Right cardiac atrium (tissue), 5 donors: ENCODE data around the gene DNAJB4. TPM values are rescaled to one million over a fixed set of nuclear protein-coding genes. Genes with fewer than 3 reads are reported as not detected.
A peak's percentile ranks its signal among the peaks of the same experiment; 100 is the strongest.
"Not testable (repeated sequence)": the region's sequence is repeated elsewhere in the genome, so short reads cannot be mapped to it uniquely, and the experiment has no call there.

ENCODE experiments used
- ATAC-seq, 2 donors: fragments of 200-7000 bp; cut with Tn5 transposase; one replicate each; pipeline versions ENCODE4 v1.8.0 to v1.9.1; 2020; ENCODE audit warnings: moderate library complexity in 2 of 2, mild to moderate bottlenecking in 1 of 2
- DNase-seq, 3 donors: peaks; one replicate each; pipeline ENCODE4 v3.0.0-alpha.2; 2020
- H3K27ac ChIP-seq: one replicate; pipeline ENCODE4 v1.5.1; 2013; ENCODE audit warnings: mild to moderate bottlenecking, low read length, control low read depth, moderate library complexity
- H3K27me3 ChIP-seq: one replicate; pipeline ENCODE4 v1.6.1; 2013; ENCODE audit not compliant: control insufficient read depth, insufficient read depth
- H3K4me1 ChIP-seq: one replicate; pipeline ENCODE4 v1.6.1; 2013; ENCODE audit warnings: low read length; ENCODE audit not compliant: control insufficient read depth, insufficient read depth
- H3K4me3 ChIP-seq: one replicate; pipeline ENCODE4 v1.5.1; 2013; ENCODE audit warnings: low read length, control low read depth
- H3K9me3 ChIP-seq: one replicate; pipeline ENCODE4 v1.6.1; 2013; ENCODE audit warnings: low read length; ENCODE audit not compliant: control insufficient read depth
- WGBS: extraction: QIAGEN DNeasy Blood & Tissue Kit; methylation state at CpG from one replicate; pipeline ENCODE4 v1.1.7; 2013; 5-methylcytosine and 5-hydroxymethylcytosine counted together
- intact Hi-C, 4 donors: fragments of 100-400 bp; cut with DNase I; formaldehyde crosslinking; loops; one replicate each; pipeline versions ENCODE4 v1.11.0 to v1.14.0; 2022 to 2023
- polyA plus RNA-seq: library from polyadenylated mRNA; stranded (reverse); fragments of 200-250 nt; gene quantifications from one replicate; pipeline ENCODE4 v1.2.3, GENCODE V29; 2013
- total RNA-seq, 4 donors: library from RNA; stranded (reverse); fragmentation: NEBNext Ultra II Directional; extraction: Animal tissue kit (Norgen Biotek cat#: 25700); gene quantifications; one replicate each; pipeline ENCODE4 v1.2.1, GENCODE V29; 2021
- donor health status: healthy with polysubstance abuse.
- donor health status: DM: no; HTN: yes; CAD: no.
- donor health status: DM: no; HTN: no; CAD: no.
- donor health status: DM: no; HTN: yes; CAD: no; lungs with severe emphysema.
- donor health status: DM: yes; HTN: yes; CAD: no.

The DNAJB4 gene
- total and polyA plus RNA-seq, 5 donors, result 46.9 to 106 (median 95.3) TPM

DNA sequence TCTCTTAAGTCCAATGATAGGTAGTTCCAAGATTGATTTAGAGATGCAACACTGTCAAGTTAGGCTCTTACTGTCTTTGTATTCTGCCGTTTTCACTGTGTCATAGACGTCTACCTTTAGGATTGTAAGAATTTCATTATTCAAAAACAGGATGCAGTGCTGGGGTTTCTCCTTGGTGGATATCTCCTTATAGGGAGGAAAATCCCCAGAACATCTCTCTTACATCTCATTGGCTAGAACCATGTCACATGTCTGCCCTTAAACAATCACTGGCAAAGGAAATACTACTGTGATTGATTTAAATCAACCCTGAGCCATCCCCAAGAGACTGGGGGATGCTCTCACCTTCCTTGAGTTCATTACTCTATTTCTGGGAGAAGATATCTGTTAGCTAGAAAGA is 15.0 kb upstream of the DNAJB4 start:
- DNase-seq, result no peak
- whole genome bisulfite sequencing, result 79% methylated on average over 2 of the region's 2 CpGs
- Histone ChIP-seq H3K9me3 (no peaks in the 10 kb centered on the region), H3K4me1 (peaks cover 2% of the 10 kb centered on the region), H3K27ac (no peak overlapping the region), H3K27me3 (no peaks in the 10 kb centered on the region), H3K4me3 (no peak overlapping the region)
- ATAC-seq, result no peak
- intact Hi-C loops, result no loop called here

DNA sequence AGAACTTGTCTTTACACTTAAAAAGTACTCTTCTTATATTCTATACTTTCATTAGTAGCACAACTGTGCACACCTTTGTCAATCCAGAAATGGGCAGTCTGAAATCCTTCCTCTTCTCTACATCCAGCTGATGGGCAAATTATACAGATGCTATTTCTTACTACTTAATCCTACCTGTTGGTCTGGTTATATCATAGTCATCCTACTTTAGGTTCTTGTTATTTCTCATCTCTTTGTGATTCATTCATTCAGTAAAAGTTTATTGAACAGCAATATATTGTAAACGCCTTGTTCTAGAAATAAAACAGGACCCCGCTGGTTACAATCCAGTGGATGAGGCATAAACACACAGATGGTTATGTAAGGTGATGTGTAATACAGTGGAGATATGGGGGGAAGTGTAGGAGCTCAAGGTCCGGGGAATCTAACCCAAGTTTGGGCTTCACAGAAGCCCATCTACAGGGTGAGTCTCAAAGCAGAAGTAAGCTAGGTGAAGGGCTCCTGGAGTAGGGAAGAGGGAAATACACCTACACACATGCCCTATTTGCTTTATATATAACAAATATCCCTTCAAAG is 14.0 kb upstream of the DNAJB4 start:
- WGBS, result 94% methylated on average over 3 of the region's 3 CpGs
- intact Hi-C loops, result no loop called here

DNA sequence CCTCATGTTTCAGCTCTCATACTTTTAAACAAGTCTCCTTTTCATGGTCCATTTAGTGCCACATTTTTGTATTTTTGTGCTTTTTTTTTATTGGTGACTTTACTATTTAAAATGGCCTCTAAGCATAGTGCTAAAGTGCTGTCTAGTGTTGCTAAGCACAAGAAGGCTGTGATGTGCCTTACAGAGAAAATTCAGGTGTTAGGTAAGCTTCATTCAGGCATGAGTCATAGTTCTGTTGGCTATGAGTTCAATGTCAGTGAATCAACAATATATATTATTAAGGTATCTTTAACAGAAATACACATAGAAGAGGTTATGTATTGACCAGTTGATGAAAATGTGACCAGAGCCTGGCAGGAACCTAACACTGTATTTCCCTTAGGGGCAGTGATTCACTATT is 13.1 kb upstream of the DNAJB4 start:
- DNase-seq, result no peak
- peaks cover 2% of the 10 kb centered on the region for H3K4me1 ChIP-seq
- intact Hi-C loops, result no loop called here
- H3K27me3 ChIP-seq, result no peaks in the 10 kb centered on the region
- ATAC-seq, result no peak
- no peaks in the 10 kb centered on the region for H3K9me3 ChIP-seq
- no peak overlapping the region for H3K4me3 ChIP-seq
- no peak overlapping the region for H3K27ac ChIP-seq

More for the DNA sequence above, 14.0 kb upstream of the DNAJB4 start:
- H3K9me3 ChIP-seq, result no peaks in the 10 kb centered on the region
- H3K27ac ChIP-seq, result no peak overlapping the region
- no peak overlapping the region for H3K4me3 ChIP-seq
- DNase-seq (no peak), ATAC-seq (no peak)
- H3K4me1 ChIP-seq, result peaks cover 2% of the 10 kb centered on the region
- H3K27me3 ChIP-seq, result no peaks in the 10 kb centered on the region

DNA sequence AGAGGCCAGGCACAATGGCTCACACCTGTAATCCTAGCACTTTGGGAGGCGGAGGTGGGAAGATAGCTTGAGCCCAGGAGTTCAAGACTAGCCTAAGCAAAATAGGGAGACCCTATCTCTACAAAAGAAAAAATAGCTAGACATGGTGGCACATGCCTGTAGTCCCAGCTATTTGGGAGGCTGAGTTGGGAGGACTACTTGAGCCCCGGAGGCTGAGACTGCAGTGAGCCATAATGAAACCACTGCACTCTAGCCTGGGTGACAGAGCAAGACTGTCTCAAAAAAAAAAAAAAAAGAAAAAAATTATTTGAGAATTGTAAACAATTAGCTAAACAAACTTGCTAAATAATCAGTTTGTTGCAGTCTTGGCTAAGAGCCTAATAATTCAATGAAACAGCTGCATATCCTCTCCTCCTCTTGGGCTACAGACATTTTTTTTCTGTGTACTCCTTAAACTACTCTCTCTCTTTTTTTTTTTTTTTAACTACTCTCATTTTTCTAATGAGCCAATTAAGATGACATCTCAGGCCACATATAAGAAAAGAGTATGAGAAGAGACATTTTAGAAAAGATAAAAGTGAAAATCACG is 10.5 kb upstream of the DNAJB4 start:
- 92% methylated on average over 3 of the region's 3 CpGs for WGBS
- Histone ChIP-seq H3K9me3 (no peaks in the 10 kb centered on the region), H3K27ac (no peak overlapping the region), H3K27me3 (no peaks in the 10 kb centered on the region), H3K4me1 (peaks cover 2% of the 10 kb centered on the region), H3K4me3 (no peak overlapping the region)
- ATAC-seq (no peak), DNase-seq (no peak)
- intact Hi-C loops, result no loop called here

DNA sequence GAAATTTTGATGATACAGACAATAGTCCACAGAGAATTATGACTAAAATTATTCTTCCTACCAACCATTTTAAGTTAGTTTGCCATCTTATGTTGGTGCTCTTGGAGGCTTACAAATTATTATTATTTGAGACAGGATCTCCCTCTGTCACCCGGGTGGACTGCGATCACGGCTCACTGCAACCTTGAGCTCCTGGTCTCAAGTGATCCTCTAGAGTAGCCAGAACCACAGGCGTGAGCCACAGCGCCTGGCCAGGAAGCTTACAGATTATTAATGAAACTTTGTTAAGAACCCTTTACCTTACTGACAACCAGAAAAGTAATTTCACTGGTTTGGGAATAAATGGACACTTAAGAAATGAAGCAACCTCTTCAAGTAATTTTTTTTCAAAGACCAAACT is 8.0 kb upstream of the DNAJB4 start:
- 89% methylated on average over 5 of the region's 5 CpGs for WGBS
- ATAC-seq, result no peak

DNA sequence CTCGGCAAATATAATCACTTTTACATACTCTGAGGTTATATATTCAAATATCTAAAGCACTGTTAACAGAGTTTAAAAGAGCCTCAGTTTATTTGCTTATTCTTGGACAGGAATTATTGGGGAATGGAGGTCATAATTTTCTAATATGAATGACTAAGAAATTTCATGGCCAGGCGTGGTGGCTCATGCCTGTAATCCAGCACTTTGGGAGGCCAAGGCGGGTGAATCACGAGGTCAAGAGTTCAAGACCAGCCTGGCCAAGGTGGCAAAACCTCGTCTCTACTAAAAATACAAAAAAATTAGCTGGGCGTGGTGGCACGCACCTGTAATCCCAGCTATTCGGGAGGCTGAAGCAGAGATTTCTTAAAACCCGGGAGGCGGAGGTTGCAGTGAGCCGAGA is 4.2 kb upstream of the DNAJB4 start:
- H3K4me1 ChIP-seq, H3K27me3 ChIP-seq, DNase-seq, H3K9me3 ChIP-seq, ATAC-seq, H3K27ac ChIP-seq, H3K4me3 ChIP-seq, intact Hi-C loops: not testable (repeated sequence)
- 95% methylated on average over 11 of the region's 11 CpGs for WGBS

More for the DNA sequence above, 8.0 kb upstream of the DNAJB4 start:
- Histone ChIP-seq H3K4me1 (peaks cover 2% of the 10 kb centered on the region), H3K27ac (no peak overlapping the region), H3K27me3 (no peaks in the 10 kb centered on the region), H3K4me3 (no peak overlapping the region), H3K9me3 (no peaks in the 10 kb centered on the region)
- DNase-seq, result peak in 1 of 3 donors; percentile 16
- intact Hi-C loops, result no loop called here

DNA sequence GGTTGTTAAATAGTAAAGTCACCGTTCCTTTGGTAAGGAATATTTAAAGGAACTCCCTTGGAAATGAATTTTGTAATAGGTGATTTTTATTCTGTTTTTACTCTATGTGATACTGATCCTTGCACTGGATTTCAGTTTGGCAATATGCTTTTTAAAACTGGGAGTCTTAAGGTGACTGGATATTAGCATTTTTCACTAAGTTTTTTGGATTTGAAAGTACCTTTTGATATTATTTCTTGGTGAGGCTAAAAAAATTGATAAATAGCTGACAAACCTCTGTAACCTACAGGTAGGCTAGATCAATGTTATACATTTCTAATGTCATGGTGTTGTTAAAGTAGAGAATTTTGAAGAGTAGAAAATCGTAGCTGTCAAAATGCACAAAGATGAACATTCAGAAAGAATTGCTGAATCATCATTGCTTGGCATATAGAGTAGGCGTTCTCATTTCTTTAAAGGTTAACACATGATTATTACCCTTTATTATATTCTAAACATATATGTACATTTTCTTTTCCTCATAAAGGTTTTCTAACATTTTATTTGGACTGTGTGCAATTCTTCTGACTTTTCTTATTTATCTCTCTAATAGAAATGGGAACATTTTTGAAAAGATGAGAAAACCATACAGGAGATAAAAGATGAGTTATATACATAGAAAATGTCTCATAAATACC is 1.5 kb upstream of the DNAJB4 start:
- ATAC-seq (no peak), DNase-seq (no peak)
- peaks cover 2% of the 10 kb centered on the region for H3K4me1 ChIP-seq
- no peaks in the 10 kb centered on the region for H3K27me3 ChIP-seq
- no peaks in the 10 kb centered on the region for H3K9me3 ChIP-seq
- peak overlapping the region; percentile 48 for H3K4me3 ChIP-seq
- 27% methylated on average over 3 of the region's 3 CpGs for WGBS
- intact Hi-C loops, result no loop called here
- no peak overlapping the region for H3K27ac ChIP-seq

DNA sequence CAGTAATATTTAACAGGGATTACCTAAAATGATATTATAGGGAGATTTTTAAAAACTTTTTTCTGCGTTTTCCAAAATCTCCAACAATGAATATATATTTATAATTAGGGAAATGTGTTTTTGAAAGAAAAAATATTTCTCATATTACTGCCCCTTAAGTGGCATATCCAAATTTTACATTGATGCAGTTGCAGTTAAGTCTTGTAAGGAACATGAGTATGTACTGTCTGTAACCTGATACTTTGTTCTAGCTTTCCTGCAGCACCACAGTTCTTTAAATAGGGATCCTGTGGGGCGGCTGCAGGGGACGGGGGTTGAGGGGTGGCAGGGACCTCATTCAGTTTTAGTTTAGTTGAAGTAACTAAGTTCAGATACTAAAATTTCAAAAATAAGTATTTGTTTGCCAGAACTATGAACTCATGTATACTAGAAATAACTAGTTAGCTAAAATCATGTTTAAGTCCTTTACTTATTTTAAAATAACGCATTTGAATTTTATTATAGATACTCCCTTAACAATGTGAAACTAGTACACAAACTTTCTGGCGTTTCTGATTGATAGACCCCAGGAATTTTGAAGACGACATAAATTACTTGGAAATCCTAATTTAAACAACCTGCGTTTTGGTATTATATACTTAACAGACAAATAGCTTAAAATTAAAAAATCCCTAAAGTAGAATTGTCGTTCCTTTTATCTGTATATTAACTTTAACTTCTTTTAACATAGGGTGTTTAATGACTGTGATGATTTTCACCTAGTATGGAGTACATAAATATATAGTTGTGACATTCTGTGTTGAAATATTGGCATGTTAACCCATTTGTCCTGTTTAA is 639 bp upstream of the DNAJB4 start:
- WGBS, result 4% methylated on average over 8 of the region's 8 CpGs
- peak overlapping the region; percentile 100 for H3K4me3 ChIP-seq
- ATAC-seq (peak; percentile 84 to 88), DNase-seq (peak; percentile 39 to 71 (median 65))
- intact Hi-C loops, result no loop called here
- H3K27ac ChIP-seq, result no peak overlapping the region
- no peaks in the 10 kb centered on the region for H3K4me1 ChIP-seq
- H3K27me3 ChIP-seq, result no peaks in the 10 kb centered on the region
- no peaks in the 10 kb centered on the region for H3K9me3 ChIP-seq

DNA sequence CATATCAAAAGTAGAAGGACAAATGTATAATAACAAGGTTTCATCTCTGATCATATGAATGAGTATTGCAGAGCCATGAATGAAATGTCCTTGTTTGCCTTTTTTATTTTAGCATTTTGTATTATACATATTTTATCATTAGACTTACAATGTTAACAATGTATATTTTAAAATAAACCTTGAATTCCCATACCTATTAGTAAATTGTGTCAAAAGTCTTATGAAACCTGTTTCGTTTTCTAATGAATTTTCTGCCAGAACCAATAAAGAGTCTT is 646 bp downstream of the DNAJB4 start:
- WGBS, result 1% methylated on average over 1 of the region's 1 CpG
- DNase-seq, result no peak
- no peaks in the 10 kb centered on the region for H3K9me3 ChIP-seq
- no peaks in the 10 kb centered on the region for H3K27me3 ChIP-seq
- no peak for ATAC-seq
- H3K27ac ChIP-seq, result no peak overlapping the region
- H3K4me3 ChIP-seq, result peak overlapping the region; percentile 100
- intact Hi-C loops, result loop anchor here in 1 of 4 donors (5.0 kb wide), 1 partner anchor 42 kb away; the partner anchor contains the start of gene GIPC2
- H3K4me1 ChIP-seq, result no peaks in the 10 kb centered on the region

DNA sequence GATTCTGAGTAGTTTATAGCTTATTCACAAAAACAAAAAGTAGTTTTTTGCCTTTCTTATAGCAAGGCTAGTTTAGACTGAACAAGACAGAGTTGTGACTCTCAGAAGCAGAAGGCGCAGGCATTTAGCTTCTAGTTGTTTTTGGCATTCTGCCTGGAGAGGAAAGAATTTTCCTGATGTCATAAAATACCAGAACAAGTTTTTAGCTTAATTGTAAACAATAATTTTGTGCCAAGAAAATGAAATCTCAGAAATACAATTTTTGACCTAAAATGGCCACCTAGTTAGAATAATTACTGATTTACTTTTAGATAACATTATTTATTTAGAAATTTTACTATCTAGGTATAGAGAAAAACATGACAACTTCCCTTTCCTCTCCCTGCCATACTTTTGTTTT is 1.0 kb downstream of the DNAJB4 start:
- WGBS, result 3% methylated on average over 1 of the region's 1 CpG
- Histone ChIP-seq H3K27ac (no peak overlapping the region), H3K9me3 (no peaks in the 10 kb centered on the region), H3K4me1 (no peaks in the 10 kb centered on the region), H3K4me3 (peak overlapping the region; percentile 100), H3K27me3 (no peaks in the 10 kb centered on the region)
- ATAC-seq, result peak; percentile 54 to 58
- no peak for DNase-seq
- intact Hi-C loops, result loop anchor here in 1 of 4 donors (5.0 kb wide), 1 partner anchor 42 kb away; the partner anchor contains the start of gene GIPC2

DNA sequence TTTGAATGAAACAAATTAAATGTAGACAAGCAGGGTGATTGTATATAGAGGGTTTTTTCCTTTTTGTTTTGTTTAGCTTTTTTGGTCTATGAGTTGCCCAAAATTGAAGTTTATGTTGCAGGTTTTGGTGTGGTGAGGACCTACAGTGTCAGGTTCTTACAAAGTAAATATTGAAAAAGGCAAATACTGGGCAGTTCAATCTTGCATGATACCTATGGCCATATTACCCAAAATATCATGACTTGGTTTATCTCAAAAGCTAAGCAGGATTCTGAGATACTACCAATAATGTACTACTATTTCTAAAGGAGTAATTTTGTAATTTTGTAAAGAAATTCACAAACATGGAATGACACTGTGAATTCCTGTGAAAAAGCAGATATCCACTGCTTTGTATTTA is 1.8 kb downstream of the DNAJB4 start:
- H3K4me1 ChIP-seq, result no peaks in the 10 kb centered on the region
- H3K27ac ChIP-seq, result no peak overlapping the region
- intact Hi-C loops, result loop anchor here in 1 of 4 donors (5.0 kb wide), 1 partner anchor 41 kb away; the partner anchor contains the start of gene GIPC2
- H3K9me3 ChIP-seq, result no peaks in the 10 kb centered on the region
- H3K4me3 ChIP-seq, result peak overlapping the region; percentile 100
- no peak for ATAC-seq
- no peak for DNase-seq
- H3K27me3 ChIP-seq, result no peaks in the 10 kb centered on the region
